ENCODE measurements around the gene ZNF681.

DNA sequence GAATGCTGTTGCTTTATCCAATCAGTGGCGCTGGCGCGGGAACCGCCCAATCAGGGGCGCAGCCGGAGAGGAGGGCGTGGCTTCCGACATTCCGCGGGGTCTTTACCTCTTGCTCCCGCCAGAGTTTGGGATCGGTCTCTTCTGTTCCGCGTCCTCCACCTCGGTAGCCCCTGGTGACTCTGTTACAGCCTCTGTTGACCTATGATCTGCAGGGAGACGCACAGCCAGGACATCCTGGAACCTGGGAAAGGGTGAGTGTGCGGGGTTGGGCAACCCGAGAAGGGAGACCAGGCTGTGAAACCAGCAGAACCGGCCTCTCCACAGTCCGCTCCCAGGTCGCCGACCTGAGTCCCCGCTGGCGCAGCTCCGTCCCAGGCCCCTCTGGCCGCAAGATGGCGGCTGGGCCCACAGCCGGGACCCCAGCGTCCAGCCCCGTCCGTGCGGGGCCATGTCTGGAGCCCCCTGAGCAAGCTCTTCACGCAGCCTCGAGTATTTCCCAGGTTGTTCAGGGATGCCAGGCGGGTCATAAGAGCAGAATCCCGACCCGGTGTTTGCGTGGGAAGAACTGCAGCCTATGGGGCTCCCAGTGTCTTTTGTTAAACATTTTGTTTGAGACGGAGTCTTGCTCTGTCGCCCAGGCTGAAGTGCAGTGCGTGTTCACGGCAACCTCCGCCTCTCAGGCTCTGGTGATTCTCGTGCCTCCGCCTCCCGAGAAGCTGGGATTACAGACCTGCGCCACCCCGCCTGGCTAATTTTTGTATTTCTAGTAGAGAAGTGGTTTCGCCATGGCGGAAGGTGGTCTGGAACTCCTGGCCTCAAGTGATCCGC lies 4.4 kb upstream of the ZNF681 start:
- TF ChIP-seq, protein P1, sequence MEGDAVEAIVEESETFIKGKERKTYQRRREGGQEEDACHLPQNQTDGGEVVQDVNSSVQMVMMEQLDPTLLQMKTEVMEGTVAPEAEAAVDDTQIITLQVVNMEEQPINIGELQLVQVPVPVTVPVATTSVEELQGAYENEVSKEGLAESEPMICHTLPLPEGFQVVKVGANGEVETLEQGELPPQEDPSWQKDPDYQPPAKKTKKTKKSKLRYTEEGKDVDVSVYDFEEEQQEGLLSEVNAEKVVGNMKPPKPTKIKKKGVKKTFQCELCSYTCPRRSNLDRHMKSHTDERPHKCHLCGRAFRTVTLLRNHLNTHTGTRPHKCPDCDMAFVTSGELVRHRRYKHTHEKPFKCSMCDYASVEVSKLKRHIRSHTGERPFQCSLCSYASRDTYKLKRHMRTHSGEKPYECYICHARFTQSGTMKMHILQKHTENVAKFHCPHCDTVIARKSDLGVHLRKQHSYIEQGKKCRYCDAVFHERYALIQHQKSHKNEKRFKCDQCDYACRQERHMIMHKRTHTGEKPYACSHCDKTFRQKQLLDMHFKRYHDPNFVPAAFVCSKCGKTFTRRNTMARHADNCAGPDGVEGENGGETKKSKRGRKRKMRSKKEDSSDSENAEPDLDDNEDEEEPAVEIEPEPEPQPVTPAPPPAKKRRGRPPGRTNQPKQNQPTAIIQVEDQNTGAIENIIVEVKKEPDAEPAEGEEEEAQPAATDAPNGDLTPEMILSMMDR (IDR thresholded peaks at IDR 0.05), result no peak
- no peak for TF ChIP-seq POLR2A (IDR thresholded peaks at IDR 0.05)

Data from right lobe of liver (tissue), 4 donors.